Activated naive CD4-positive, alpha-beta T cell treated with anti-CD3 and anti-CD28 coated beads, Interleukin-2, amount 50 U/mL, for 72 hours (primary cell): ENCODE measurements around the gene FAM50A. TPM values are rescaled to one million over a fixed set of nuclear protein-coding genes. Genes with fewer than 3 reads are reported as not detected.

Experiments
- ATAC-seq, 2 donors: fragments of 150-1000 bp; cut with Tn5 transposase; 2 replicates each; pipeline ENCODE4 v1.10.0; 2021; ENCODE audit warnings: mild to moderate bottlenecking in 2 of 2, moderate library complexity in 2 of 2
- DNase-seq, 2 donors: peaks; one replicate each; pipeline ENCODE4 v3.0.0; 2021 to 2022; ENCODE audit warnings: low spot score in 2 of 2
- H3K27ac Mint-ChIP-seq, 2 donors: one replicate each; pipeline ENCODE4 v1.8.0; 2022; ENCODE audit warnings: mild to moderate bottlenecking in 2 of 2, mixed read lengths in 2 of 2
- H3K36me3 Mint-ChIP-seq, 2 donors: one replicate each; pipeline ENCODE4 v1.8.0; 2022; ENCODE audit warnings: mixed read lengths in 2 of 2
- H3K9me3 Mint-ChIP-seq, 2 donors: one replicate each; pipeline ENCODE4 v1.8.0; 2022; ENCODE audit warnings: mixed read lengths in 2 of 2
- total RNA-seq, 2 donors: library from RNA; stranded (reverse); gene quantifications; one replicate each; pipeline ENCODE4 v1.2.3, GENCODE V29; 2022

Gene FAM50A
- total RNA-seq, 2 donors from 2014 or later = 53.0 to 68.5 TPM

DNA sequence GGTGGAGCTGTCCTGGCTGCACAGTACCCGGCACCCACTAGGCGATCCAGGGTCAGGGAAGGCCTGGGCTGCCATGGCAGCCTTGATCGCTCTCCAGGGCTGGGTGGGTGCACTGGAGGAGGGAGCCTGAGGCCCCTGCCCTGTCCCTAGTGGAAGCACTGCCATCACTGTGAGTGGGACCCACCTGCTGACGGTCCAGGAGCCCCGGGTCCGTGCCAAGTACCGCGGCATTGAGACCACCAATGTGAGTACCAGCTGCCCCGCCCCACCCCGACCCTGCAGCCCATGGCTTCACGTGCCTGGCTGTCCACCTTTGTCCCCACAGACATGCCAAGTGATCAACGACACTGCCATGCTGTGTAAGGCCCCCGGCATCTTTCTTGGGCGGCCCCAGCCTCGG, 23.0 kb downstream of the FAM50A start:
- Mint-ChIP-seq H3K36me3 (no peaks in the 10 kb centered on the region), H3K27ac (no peak overlapping the region), H3K9me3 (no peaks in the 10 kb centered on the region)
- DNase-seq = no peak
- no peak for ATAC-seq

- no peak overlapping the region for H3K27ac Mint-ChIP-seq
- H3K9me3 Mint-ChIP-seq = no peaks in the 10 kb centered on the region
- no peaks in the 10 kb centered on the region for H3K36me3 Mint-ChIP-seq
- DNase-seq = no peak
- ATAC-seq = no peak
Measured at GRCh38 chrX:154467556-154467955, 23.6 kb downstream of the FAM50A start.

GRCh38 chrX:154468217-154468616, 24.3 kb downstream of the FAM50A start:
- ATAC-seq (no peak), DNase-seq (no peak)
- no peak overlapping the region for H3K27ac Mint-ChIP-seq
- H3K36me3 Mint-ChIP-seq = no peaks in the 10 kb centered on the region
- H3K9me3 Mint-ChIP-seq = no peaks in the 10 kb centered on the region

- no peaks in the 10 kb centered on the region for H3K36me3 Mint-ChIP-seq
- no peak for ATAC-seq
- no peak for DNase-seq
- no peaks in the 10 kb centered on the region for H3K9me3 Mint-ChIP-seq
- H3K27ac Mint-ChIP-seq = no peak overlapping the region
Measured at GRCh38 chrX:154469114-154469513, 25.2 kb downstream of the FAM50A start.

DNA sequence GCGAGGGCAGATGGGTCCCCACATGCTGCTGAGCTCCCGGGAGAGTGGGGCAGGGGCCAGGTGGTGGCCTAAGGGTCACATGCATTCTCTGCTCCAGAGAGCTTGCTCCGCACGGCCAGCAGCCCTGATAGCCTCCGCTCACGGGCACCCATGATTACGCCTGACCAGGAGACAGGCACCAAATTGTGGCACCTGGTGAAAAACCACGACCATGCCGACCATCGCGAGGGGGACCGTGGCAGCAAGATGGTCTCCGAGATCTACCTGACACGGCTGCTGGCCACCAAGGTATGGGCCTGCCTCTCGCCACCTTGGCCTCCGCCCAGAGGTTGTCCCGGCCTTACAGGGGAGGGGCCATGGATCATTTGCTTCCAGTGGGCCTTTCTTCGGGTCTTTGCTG, 25.9 kb downstream of the FAM50A start:
- Mint-ChIP-seq H3K9me3 (no peaks in the 10 kb centered on the region), H3K36me3 (no peaks in the 10 kb centered on the region), H3K27ac (no peak overlapping the region)
- DNase-seq (no peak), ATAC-seq (no peak)

- no peaks in the 10 kb centered on the region for H3K36me3 Mint-ChIP-seq
- H3K9me3 Mint-ChIP-seq = no peaks in the 10 kb centered on the region
- ATAC-seq (no peak), DNase-seq (no peak)
- H3K27ac Mint-ChIP-seq = no peak overlapping the region
Measured at GRCh38 chrX:154470434-154470833, 26.5 kb downstream of the FAM50A start.

DNA sequence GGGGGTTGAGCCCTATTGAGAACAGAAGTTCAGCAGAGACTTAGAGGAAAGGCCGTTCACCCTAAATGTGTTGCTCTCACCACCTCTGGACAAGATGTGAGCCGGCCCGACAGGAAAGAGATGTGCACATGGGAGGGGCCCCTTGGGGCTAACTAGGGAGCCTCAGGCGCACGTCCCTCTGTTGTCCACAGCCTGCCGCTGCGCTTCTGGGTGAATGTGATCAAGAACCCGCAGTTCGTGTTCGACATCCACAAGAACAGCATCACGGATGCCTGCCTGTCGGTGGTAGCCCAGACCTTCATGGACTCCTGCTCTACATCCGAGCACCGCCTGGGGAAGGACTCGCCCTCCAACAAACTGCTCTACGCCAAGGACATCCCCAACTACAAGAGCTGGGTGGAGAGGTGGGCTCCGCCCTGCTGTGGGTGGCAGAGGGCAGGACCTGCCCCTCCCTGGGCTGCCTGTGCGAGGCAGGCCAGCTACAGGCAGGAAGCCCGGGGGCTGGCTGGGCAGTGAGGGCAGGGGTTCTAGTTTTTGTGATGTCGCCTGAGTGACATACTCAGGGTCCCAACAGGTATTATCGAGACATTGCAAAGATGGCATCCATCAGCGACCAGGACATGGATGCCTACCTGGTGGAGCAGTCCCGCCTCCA, 27.1 kb downstream of the FAM50A start:
- Mint-ChIP-seq H3K9me3 (no peaks in the 10 kb centered on the region), H3K36me3 (no peaks in the 10 kb centered on the region), H3K27ac (no peak overlapping the region)
- DNase-seq (no peak), ATAC-seq (no peak)

DNA sequence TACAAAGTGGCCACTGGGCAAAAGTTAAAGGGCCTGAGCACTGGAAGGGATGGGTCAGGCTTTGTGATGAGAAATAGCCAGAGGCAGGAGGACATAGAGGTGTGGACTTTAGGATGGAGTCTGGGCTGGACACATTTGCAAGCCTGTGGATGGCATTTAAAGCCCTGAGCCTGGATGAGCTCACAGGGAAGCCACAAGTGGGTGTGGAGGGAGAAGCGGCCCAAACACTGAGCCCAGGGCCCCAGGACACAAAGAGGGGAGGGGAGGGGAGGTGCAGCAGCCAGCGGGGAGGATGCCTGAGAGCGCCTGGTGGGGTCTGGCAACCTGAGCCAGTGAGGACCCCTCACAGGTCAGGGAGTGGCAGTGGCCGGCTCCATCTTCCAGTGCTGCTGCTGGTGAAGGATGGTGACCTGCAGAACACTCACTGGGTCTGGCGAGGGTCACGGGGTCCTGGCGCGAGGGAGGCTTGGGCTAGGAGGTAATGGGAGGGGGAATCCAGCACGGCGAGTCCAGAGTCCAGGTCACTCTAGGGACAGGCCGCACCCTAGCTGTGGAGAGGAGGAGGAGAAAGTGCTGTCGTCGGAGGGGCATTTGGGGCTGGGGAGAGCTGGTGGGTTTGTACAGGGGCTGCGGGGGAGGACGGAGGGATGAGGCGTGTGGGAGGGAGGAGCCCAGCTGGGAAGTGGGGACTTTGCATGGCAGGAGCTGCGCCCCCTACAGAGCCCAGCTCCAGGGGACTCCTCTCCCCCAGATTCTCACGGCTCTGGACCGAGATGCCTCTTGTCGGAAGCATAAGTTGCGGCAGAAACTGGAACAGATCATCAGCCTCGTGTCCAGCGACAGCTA, 28.1 kb downstream of the FAM50A start:
- ATAC-seq = no peak
- H3K27ac Mint-ChIP-seq = no peak overlapping the region
- no peaks in the 10 kb centered on the region for H3K9me3 Mint-ChIP-seq
- no peak for DNase-seq
- H3K36me3 Mint-ChIP-seq = no peaks in the 10 kb centered on the region

GRCh38 chrX:154472685-154473632, 29.0 kb downstream of the FAM50A start:
- no peak overlapping the region for H3K27ac Mint-ChIP-seq
- no peaks in the 10 kb centered on the region for H3K36me3 Mint-ChIP-seq
- ATAC-seq = peak in 1 of 2 donors; percentile 13
- DNase-seq = no peak
- H3K9me3 Mint-ChIP-seq = no peaks in the 10 kb centered on the region

- no peak for DNase-seq
- H3K27ac Mint-ChIP-seq = no peak overlapping the region
- H3K9me3 Mint-ChIP-seq = no peaks in the 10 kb centered on the region
- no peaks in the 10 kb centered on the region for H3K36me3 Mint-ChIP-seq
- ATAC-seq = no peak
Measured at GRCh38 chrX:154473683-154474082, 29.7 kb downstream of the FAM50A start.

- no peaks in the 10 kb centered on the region for H3K36me3 Mint-ChIP-seq
- H3K27ac Mint-ChIP-seq = no peak overlapping the region
- ATAC-seq (no peak), DNase-seq (no peak)
- H3K9me3 Mint-ChIP-seq = no peaks in the 10 kb centered on the region
Measured at GRCh38 chrX:154476821-154477220, 32.9 kb downstream of the FAM50A start.

- no peak for DNase-seq
- no peak for ATAC-seq
- no peaks in the 10 kb centered on the region for H3K36me3 Mint-ChIP-seq
- peak overlapping the region; percentile 55 to 90 for H3K27ac Mint-ChIP-seq
- H3K9me3 Mint-ChIP-seq = no peaks in the 10 kb centered on the region
Measured at GRCh38 chrX:154477891-154478477, 34.0 kb downstream of the FAM50A start.

GRCh38 chrX:154478728-154479622, 35.0 kb downstream of the FAM50A start, which contains the start of gene LAGE3:
TSS of gene LAGE3 (minus strand) at chrX:154479281. CDS start at chrX:154478915, 366 bp downstream.
- Mint-ChIP-seq H3K36me3 (no peaks in the 10 kb centered on the region), H3K9me3 (no peaks in the 10 kb centered on the region), H3K27ac (peak within 1 kb of the TSS; percentile 84 to 90)
- peak; percentile 94 for ATAC-seq
- DNase-seq = peak; percentile 95 to 98

- DNase-seq (no peak), ATAC-seq (no peak)
- Mint-ChIP-seq H3K36me3 (peaks cover 0 to 4% of the 10 kb centered on the region in 2 donors), H3K27ac (no peak overlapping the region), H3K9me3 (no peaks in the 10 kb centered on the region)
Measured at GRCh38 chrX:154481195-154481594, 37.3 kb downstream of the FAM50A start.

DNA sequence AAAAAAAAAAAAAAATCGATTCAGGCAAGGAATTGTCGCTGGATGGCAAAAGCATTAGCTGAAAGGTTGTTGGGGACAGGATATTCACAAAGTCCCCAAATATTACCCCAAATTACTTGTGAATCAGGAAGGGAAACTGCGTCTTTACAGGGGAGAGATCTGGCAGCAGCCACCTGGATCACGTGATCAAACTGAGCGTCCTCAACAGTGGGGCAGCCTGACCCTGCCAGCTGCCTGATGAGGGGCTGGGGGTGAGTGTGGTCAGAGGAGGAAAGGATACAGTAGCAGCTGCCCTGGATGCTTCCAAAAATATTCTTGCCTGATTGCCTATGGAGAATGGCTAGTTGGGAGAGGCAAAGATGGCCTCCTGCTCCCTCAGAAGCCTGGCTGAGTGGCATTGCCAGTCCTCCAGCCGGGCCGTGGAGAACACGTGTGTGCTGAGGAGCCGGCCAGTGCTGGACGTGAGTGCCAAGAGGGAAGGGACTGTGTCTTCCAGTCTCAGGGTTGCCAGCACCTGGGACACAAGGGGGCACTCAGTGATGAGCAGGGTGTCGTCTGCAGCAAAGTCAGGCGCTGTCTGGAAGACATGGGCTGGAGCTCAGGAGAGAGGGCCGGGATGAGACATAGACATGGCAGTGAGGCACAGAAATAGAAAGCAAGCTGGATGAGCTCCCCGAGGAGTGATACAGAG, 38.1 kb downstream of the FAM50A start:
- peaks cover 0 to 4% of the 10 kb centered on the region in 2 donors for H3K36me3 Mint-ChIP-seq
- H3K9me3 Mint-ChIP-seq = no peaks in the 10 kb centered on the region
- no peak for DNase-seq
- H3K27ac Mint-ChIP-seq = no peak overlapping the region
- no peak for ATAC-seq
